WI38 (cell line): Measurements from ENCODE around the gene RGS19.

Experiments
- H3K4me3 ChIP-seq: 2 replicates; pipeline ENCODE4 v1.5.1; 2011; ENCODE audit warnings: low read depth, mild to moderate bottlenecking, control low read depth, low read length
- CTCF ChIP-seq: IDR thresholded peaks from 2 replicates; pipeline ENCODE4 v1.5.1; 2012; ENCODE audit warnings: low read depth, mild to moderate bottlenecking, control low read depth, low read length

RGS19 gene

GRCh38 chr20:64036346-64037198 lies 42.7 kb downstream of the RGS19 start:
- H3K4me3 ChIP-seq, result no peak overlapping the region
- TF ChIP-seq CTCF, result no peak

- no peak within 1 kb of the TSS for H3K4me3 ChIP-seq
- TF ChIP-seq CTCF, result no peak
Measured at GRCh38 chr20:64035933-64036345, 43.4 kb downstream of the RGS19 start, which contains the start of gene C20orf204. TSS of gene C20orf204 (plus strand) at chr20:64036182. CDS start at chr20:64036324, 142 bp downstream.

- no peak for TF ChIP-seq CTCF
- no peak overlapping the region for H3K4me3 ChIP-seq
Measured at GRCh38 chr20:64035066-64035932, 44.0 kb downstream of the RGS19 start.

DNA sequence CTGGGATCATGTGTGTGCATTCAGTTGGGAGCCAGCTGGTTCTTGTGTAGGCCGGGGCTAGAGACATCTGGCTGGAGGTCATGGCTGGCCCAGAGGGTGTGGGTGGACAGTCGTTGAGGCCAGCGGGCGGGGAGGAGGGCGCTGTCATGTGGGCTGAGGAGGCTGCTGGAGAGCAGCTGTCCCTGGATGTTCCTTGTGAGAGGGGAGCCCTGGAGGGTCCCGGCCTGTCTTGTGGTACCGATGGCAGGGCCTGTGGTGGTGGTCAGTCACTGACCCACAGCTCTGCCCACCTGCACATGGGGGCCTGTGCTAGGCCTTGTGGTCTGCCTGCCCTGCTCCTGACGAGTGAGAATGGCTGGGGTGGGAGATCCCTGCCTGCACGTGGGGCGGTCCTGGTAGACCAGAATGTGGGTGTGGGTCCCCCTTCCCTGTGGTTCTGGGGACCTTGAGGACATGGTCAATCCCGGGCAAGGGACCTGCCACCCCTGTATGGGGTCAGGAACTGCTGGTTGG lies 45.3 kb downstream of the RGS19 start:
- no peak for TF ChIP-seq CTCF

DNA sequence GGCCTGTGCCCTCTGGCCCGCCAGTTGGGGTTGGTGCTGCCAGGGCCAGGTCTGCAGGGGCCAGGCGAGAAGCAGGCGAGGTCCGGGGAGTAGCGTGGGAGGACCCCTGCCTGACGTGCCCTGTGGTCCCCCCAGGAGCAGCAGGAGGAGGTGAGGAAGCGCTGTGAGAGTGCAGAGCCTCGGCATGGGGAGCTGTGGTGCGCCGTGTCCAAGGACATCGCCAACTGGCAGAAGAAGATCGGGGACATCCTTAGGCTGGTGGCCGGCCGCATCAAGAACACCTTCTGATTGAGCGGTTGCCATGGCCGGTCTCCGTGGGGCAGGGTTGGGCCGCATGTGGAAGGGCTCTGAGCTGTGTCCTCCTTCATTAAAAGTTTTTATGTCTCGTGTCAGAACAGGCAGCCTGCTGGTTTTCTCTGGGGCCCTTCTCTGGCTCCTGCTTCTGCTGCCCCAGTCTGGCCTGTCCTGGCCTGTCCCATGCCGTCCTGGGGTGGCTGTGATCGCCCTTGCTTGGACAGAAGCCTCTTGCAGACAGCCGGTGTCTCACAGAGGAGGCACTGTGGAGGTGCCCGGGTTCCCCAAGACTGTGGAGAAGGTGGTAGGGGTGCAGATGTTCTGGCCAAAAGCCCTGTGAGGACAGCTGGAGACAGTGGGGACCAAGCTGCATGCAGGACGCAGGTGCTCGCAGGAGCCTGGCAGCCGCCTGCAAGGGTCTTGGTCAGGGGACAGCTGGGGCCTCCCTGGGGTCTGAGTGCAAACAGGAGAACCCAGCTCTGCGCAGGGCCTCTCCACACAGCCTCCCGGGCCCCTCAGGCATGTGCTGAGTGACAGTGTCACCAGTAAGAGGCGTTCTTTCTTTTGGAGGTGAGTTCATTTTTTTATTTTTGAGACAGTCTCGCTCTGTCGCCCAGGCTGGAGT lies 46.4 kb downstream of the RGS19 start:
- TF ChIP-seq CTCF, result no peak
- H3K4me3 ChIP-seq, result no peak overlapping the region

More for the DNA sequence above, 45.3 kb downstream of the RGS19 start:
- H3K4me3 ChIP-seq, result no peak overlapping the region

- no peak overlapping the region for H3K4me3 ChIP-seq
- no peak for TF ChIP-seq CTCF
Measured at GRCh38 chr20:64031822-64032314, 47.5 kb downstream of the RGS19 start.
